GM10266 (cell line): ENCODE results near the gene XXYLT1.

Source experiments
- DNase-seq: peaks from one replicate; pipeline ENCODE4 v3.0.0; 2012; ENCODE audit errors: extremely low spot score
- TF ChIP-seq, protein P1 (sequence below): IDR thresholded peaks from 2 replicates; pipeline ENCODE4 v1.5.1; 2012; ENCODE audit warnings: mild to moderate bottlenecking, low read depth; ENCODE audit not compliant: control insufficient read depth, insufficient read depth; ENCODE audit errors: missing control alignments

XXYLT1 gene

DNA sequence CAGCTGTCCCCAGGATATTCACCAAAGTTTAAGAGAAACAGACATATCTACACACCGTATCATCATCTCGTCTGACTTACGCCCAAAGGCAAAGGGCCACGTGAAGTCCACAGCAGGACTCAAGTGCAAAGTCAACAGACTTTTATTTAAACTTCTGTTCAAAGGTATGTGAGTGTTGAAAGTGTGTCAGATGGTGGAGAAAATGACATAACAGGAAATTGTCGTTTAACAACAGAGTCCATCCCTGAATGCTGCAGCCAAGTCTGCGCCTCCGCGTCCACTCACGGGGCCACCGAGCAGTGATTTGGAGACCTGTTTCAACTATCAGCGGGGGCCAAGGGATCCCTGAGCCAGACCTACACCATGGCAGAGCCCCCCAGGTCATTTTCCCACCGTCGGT, 165.6 kb downstream of the XXYLT1 start:
- TF ChIP-seq, protein P1, sequence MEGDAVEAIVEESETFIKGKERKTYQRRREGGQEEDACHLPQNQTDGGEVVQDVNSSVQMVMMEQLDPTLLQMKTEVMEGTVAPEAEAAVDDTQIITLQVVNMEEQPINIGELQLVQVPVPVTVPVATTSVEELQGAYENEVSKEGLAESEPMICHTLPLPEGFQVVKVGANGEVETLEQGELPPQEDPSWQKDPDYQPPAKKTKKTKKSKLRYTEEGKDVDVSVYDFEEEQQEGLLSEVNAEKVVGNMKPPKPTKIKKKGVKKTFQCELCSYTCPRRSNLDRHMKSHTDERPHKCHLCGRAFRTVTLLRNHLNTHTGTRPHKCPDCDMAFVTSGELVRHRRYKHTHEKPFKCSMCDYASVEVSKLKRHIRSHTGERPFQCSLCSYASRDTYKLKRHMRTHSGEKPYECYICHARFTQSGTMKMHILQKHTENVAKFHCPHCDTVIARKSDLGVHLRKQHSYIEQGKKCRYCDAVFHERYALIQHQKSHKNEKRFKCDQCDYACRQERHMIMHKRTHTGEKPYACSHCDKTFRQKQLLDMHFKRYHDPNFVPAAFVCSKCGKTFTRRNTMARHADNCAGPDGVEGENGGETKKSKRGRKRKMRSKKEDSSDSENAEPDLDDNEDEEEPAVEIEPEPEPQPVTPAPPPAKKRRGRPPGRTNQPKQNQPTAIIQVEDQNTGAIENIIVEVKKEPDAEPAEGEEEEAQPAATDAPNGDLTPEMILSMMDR, result no peak
- DNase-seq, result no peak

DNA sequence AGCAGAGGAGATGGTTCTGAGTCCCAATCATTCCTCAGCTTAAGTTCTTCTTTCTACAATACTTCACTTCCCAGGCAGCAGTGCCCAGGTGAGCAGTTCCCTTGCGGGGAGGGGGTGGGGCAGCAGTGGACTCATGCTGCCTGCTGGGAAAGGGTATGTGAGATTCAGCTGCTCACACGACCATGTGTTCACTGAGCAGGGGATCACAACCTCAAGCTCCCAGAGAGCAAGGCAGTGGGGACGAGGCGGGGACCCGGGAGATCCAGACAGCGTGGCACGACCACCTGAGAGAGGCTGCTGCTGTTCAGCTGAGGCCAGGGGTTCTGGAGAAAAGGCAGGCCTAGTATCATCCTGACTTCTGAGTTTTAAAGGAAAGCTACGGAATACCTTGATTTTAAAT, 166.6 kb downstream of the XXYLT1 start:
- TF ChIP-seq, protein P1, result no peak
- DNase-seq, result no peak

DNA sequence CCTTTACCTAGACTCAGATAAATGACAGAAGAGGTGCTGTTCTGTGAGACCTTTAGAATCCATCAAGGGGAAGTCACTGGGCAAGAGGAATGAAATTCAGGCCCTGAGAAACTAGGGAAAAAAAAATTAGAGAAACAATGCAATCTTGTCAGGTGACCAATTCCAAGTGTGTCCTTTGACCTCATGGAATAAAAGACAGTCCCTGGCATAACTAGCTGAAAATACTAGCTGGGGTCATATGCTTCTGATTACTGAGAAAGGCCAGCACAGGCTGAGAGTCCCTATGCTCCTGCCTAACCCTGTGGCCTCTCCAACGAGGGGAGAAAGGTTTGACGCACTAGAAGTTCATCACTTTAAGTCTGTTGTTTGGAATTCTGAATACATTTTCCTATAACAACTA, 167.3 kb downstream of the XXYLT1 start:
- no peak for DNase-seq
- TF ChIP-seq, protein P1, result no peak

GRCh38 chr3:195102609-195103467, 168.1 kb downstream of the XXYLT1 start:
- TF ChIP-seq, protein P1, result no peak
- DNase-seq, result no peak

GRCh38 chr3:195101927-195102608, 168.9 kb downstream of the XXYLT1 start:
- no peak for DNase-seq
- TF ChIP-seq, protein P1, result no peak

DNA sequence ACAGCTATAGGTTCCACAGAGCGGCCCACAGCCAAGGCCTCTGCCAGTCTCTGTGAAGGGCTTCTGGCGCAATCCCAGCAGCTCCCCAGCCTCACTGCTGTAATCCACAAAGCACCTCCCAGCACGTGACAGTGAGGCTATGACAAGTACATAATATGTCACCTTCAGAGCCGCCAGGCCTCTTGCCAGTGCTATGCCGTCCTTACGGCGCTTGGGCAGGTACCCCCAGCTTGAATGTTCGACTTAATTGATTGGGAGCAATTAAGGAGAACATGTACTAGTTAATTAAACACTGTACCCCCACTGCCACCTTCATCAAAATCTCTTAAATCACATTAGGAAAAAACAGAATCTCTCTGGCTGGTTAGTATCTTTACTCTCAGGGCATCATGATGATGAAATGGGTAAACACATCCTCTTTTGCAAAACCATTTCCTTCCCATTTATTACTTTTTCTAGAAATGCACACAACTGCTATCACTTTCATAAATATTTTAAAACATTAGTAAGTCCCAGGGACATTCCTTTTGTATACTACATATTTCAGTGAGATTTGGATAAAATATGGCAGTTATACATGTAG, 169.9 kb downstream of the XXYLT1 start:
- DNase-seq, result peak; percentile 82
- TF ChIP-seq, protein P1, result no peak
